Measurements from ENCODE around the gene BCL11A. TPM values are rescaled to one million over a fixed set of nuclear protein-coding genes. Genes with fewer than 3 reads are reported as not detected.

Gene BCL11A
- total RNA-seq, 2 donors from 2014 or later = 14.3 to 16.2 TPM

GRCh38 chr2:60498127-60498815 lies 55.2 kb downstream of the BCL11A start:
- 89 to 95% methylated on average over 6 to 8 of the region's 8 CpGs for WGBS, 2 donors
- intact Hi-C loops (cut with DNase I) = no loop called here
- no peak overlapping the region for H3K27ac ChIP-seq
- no peak for TF ChIP-seq POLR2A (IDR thresholded peaks at IDR 0.05)
- no peak for TF ChIP-seq CTCF (IDR thresholded peaks at IDR 0.05)
- H3K36me3 ChIP-seq (replicated peaks in 1 of 2; ENCODE audit: insufficient read depth in 1 of 2, low read depth in 2 of 2) = no peaks in the 10 kb centered on the region
- H3K9me3 ChIP-seq = no peaks in the 10 kb centered on the region
- no peak for DNase-seq
- ATAC-seq = no peak
- H3K4me3 ChIP-seq = no peak overlapping the region
- peaks cover 24% of the 10 kb centered on the region for H3K4me1 ChIP-seq
- no peaks in the 10 kb centered on the region for H3K27me3 ChIP-seq

- Histone ChIP-seq H3K36me3 (replicated peaks in 1 of 2; ENCODE audit: insufficient read depth in 1 of 2, low read depth in 2 of 2) (no peaks in the 10 kb centered on the region), H3K27ac (no peak overlapping the region), H3K27me3 (no peaks in the 10 kb centered on the region), H3K4me1 (peaks cover 24% of the 10 kb centered on the region), H3K9me3 (no peaks in the 10 kb centered on the region), H3K4me3 (no peak overlapping the region)
- intact Hi-C loops (cut with DNase I) = no loop called here
- DNase-seq (no peak), ATAC-seq (no peak)
- TF ChIP-seq POLR2A (IDR thresholded peaks at IDR 0.05) = no peak
- no peak for TF ChIP-seq CTCF (IDR thresholded peaks at IDR 0.05)
- 86% methylated on average over 2 of the region's 2 CpGs for WGBS, 2 donors
Observed at GRCh38 chr2:60497500-60497899, 56.0 kb downstream of the BCL11A start.

GRCh38 chr2:60496956-60497355 lies 56.5 kb downstream of the BCL11A start:
- Histone ChIP-seq H3K36me3 (replicated peaks in 1 of 2; ENCODE audit: insufficient read depth in 1 of 2, low read depth in 2 of 2) (no peaks in the 10 kb centered on the region), H3K9me3 (no peaks in the 10 kb centered on the region), H3K4me3 (no peak overlapping the region), H3K27me3 (no peaks in the 10 kb centered on the region), H3K27ac (peak overlapping the region in 1 of 4 donors; percentile 39), H3K4me1 (peaks cover 24% of the 10 kb centered on the region)
- 91 to 96% methylated on average over 5 of the region's 5 CpGs for WGBS, 2 donors
- DNase-seq (no peak), ATAC-seq (no peak)
- TF ChIP-seq POLR2A (IDR thresholded peaks at IDR 0.05) (no peak), CTCF (IDR thresholded peaks at IDR 0.05) (no peak)
- intact Hi-C loops (cut with DNase I) = no loop called here

GRCh38 chr2:60496475-60496874 lies 57.0 kb downstream of the BCL11A start:
- intact Hi-C loops (cut with DNase I) = no loop called here
- DNase-seq (no peak), ATAC-seq (no peak)
- H3K9me3 ChIP-seq = no peaks in the 10 kb centered on the region
- no peaks in the 10 kb centered on the region for H3K27me3 ChIP-seq
- H3K36me3 ChIP-seq (replicated peaks in 1 of 2; ENCODE audit: insufficient read depth in 1 of 2, low read depth in 2 of 2) = no peaks in the 10 kb centered on the region
- TF ChIP-seq POLR2A (IDR thresholded peaks at IDR 0.05) (no peak), CTCF (IDR thresholded peaks at IDR 0.05) (no peak)
- no peak overlapping the region for H3K4me3 ChIP-seq
- H3K4me1 ChIP-seq = peaks cover 24% of the 10 kb centered on the region
- 92 to 93% methylated on average over 1 of the region's 1 CpG for WGBS, 2 donors
- H3K27ac ChIP-seq = peak overlapping the region in 1 of 4 donors; percentile 39

- ATAC-seq (peak; percentile 69), DNase-seq (peak in 2 of 4 donors; percentile 34 to 60)
- Histone ChIP-seq H3K27ac (no peak overlapping the region), H3K36me3 (replicated peaks in 1 of 2; ENCODE audit: insufficient read depth in 1 of 2, low read depth in 2 of 2) (no peaks in the 10 kb centered on the region), H3K9me3 (no peaks in the 10 kb centered on the region), H3K4me1 (peaks cover 24% of the 10 kb centered on the region), H3K27me3 (no peaks in the 10 kb centered on the region), H3K4me3 (no peak overlapping the region)
- 57 to 59% methylated on average over 6 of the region's 6 CpGs for WGBS, 2 donors
- TF ChIP-seq POLR2A (IDR thresholded peaks at IDR 0.05) (no peak), CTCF (IDR thresholded peaks at IDR 0.05) (no peak)
- intact Hi-C loops (cut with DNase I) = no loop called here
Observed at GRCh38 chr2:60495041-60495625, 58.3 kb downstream of the BCL11A start.
